Thoracic aorta (tissue), 2 donors: Measurements from ENCODE around the gene KCNQ2. TPM values are rescaled to one million over a fixed set of nuclear protein-coding genes. Genes with fewer than 3 reads are reported as not detected.

Experiments used
- ATAC-seq: fragments of 150-250 bp; one replicate; pipeline ENCODE4 v1.8.0; 2017; ENCODE audit warnings: low read depth; ENCODE audit not compliant: insufficient number of reproducible peaks, low FRiP score
- DNase-seq: peaks from one replicate; pipeline ENCODE4 v3.0.0-alpha.2; 2020; ENCODE audit warnings: low spot score
- H3K27ac ChIP-seq, 2 donors: fragments of 200-600 bp; sonication (generic); 1 replicate in 1 of 2; 2 replicates in 1 of 2; pipeline ENCODE4 v1.5.1; 2016; ENCODE audit warnings: mild to moderate bottlenecking in 2 of 2, moderate library complexity in 2 of 2
- H3K27me3 ChIP-seq: fragments of 200-600 bp; sonication (generic); replicated peaks from 2 replicates; pipeline ENCODE4 v1.6.0; 2016; ENCODE audit warnings: mild to moderate bottlenecking; ENCODE audit not compliant: insufficient read depth
- H3K36me3 ChIP-seq: fragments of 200-600 bp; sonication (generic); one replicate; pipeline ENCODE4 v1.5.1; 2016
- H3K4me1 ChIP-seq, 2 donors: fragments of 200-600 bp; sonication (generic); 1 replicate in 1 of 2; 2 replicates in 1 of 2; pipeline versions ENCODE4 v1.5.1 to v1.6.0; 2016; ENCODE audit warnings: low read depth in 2 of 2, mild to moderate bottlenecking in 1 of 2; ENCODE audit not compliant: control insufficient read depth in 1 of 2
- H3K4me3 ChIP-seq: fragments of 200-600 bp; sonication (generic); 2 replicates; pipeline ENCODE4 v1.5.1; 2016; ENCODE audit warnings: mild to moderate bottlenecking
- H3K9me3 ChIP-seq: fragments of 200-600 bp; sonication (generic); 2 replicates; pipeline ENCODE4 v1.5.1; 2016
- total RNA-seq, 2 donors: library from RNA; depleted of rRNA; stranded (reverse); fragments of >200 nt; gene quantifications; one replicate each; pipeline versions ENCODE4 v1.1.0 to v1.2.3, GENCODE V29; 2016
- TF ChIP-seq, protein P1 (sequence below): fragments of 200-600 bp; sonication (generic); IDR thresholded peaks from one replicate; pipeline ENCODE4 v1.5.1; 2019; ENCODE audit warnings: antibody characterized with exemption

KCNQ2 gene
- total RNA-seq, 2 donors from 2014 or later: not detected

DNA sequence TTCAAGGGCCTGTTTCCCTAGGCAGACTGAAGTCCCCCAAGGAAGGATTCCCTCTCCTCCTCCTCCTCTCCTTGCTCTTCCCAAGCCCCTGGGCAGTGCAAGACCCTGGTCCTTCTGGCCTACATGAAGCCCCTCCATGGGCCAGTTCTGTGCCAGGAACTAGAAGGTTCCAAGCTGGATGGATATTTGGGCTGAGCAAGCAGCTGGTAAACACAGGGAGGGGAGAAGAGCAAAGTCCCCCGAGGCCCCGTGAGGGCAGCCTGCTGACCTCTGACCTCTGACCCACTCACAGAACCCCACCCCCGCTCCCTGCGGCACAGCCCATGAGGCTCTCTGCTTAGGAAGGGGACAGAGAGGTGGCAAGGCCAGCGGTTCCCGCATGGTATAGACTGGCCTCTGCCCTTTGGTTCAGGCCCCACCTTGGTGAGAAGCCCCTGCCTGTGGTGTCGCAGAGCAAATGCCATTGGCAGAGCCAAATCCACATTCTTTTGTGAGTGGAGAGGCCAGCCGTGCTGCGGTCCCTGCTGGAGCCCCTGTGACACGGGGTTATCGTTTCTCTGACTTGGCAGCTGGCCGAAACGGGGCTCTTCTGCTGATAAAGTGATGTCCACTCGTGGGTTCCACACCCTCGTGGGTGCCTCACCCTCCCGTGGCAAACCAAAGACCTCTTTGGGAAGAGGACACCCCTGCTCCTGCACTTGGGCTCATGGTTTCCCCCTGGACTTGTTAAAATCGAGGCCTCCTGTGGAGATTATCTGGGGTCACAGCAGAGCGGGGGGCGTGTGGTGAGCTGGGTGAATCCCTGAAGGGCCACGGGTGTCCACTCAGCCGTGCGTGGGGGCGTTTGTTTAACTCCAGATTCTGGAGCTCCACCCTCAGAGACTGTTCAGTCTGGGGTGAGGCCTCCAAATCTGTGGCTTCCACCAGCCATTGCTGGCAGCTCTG, 109.2 kb downstream of the KCNQ2 start:
- DNase-seq (no peak), ATAC-seq (no peak)
- H3K4me3 ChIP-seq: no peak overlapping the region
- no peak overlapping the region for H3K27ac ChIP-seq
- H3K9me3 ChIP-seq: no peaks in the 10 kb centered on the region
- TF ChIP-seq, protein P1, sequence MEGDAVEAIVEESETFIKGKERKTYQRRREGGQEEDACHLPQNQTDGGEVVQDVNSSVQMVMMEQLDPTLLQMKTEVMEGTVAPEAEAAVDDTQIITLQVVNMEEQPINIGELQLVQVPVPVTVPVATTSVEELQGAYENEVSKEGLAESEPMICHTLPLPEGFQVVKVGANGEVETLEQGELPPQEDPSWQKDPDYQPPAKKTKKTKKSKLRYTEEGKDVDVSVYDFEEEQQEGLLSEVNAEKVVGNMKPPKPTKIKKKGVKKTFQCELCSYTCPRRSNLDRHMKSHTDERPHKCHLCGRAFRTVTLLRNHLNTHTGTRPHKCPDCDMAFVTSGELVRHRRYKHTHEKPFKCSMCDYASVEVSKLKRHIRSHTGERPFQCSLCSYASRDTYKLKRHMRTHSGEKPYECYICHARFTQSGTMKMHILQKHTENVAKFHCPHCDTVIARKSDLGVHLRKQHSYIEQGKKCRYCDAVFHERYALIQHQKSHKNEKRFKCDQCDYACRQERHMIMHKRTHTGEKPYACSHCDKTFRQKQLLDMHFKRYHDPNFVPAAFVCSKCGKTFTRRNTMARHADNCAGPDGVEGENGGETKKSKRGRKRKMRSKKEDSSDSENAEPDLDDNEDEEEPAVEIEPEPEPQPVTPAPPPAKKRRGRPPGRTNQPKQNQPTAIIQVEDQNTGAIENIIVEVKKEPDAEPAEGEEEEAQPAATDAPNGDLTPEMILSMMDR: no peak
- H3K36me3 ChIP-seq: no peaks in the 10 kb centered on the region
- no peaks in the 10 kb centered on the region for H3K27me3 ChIP-seq
- H3K4me1 ChIP-seq: no peaks in the 10 kb centered on the region

DNA sequence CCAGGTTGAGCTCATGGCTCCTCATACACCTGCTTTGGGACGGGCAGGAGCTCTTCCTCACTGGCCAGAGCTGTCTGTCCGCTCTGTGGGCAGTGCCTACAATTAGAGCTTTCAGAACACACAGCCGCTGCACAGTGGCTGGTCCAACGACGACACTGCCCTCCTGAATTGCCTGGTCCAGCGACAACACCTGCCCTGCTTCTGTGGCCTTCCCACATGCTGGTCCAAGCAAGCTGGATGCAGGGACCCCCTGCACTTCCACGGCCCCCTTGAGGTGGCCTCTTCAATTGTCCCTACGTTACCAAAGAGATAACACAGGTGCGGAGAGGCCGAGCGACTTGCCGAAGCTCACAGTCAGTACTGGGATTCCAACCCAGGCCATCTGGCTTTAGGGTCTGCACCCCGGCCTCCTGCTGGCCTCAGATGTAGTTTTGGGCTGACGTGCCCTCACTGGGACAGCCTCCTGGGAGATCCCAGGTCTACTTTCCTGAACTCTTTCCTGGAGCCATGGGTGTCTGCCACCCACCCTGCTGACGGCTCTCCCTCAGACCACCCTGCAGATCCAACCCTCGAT, 109.9 kb downstream of the KCNQ2 start:
- DNase-seq: no peak
- H3K27me3 ChIP-seq: no peaks in the 10 kb centered on the region
- no peak for ATAC-seq

GRCh38 chr20:63361519-63362435, 110.7 kb downstream of the KCNQ2 start:
- ATAC-seq: no peak
- Histone ChIP-seq H3K27ac (no peak overlapping the region), H3K27me3 (no peaks in the 10 kb centered on the region)

More for the DNA sequence above, 109.9 kb downstream of the KCNQ2 start:
- no peaks in the 10 kb centered on the region for H3K9me3 ChIP-seq
- TF ChIP-seq, protein P1: no peak
- H3K4me3 ChIP-seq: no peak overlapping the region
- no peaks in the 10 kb centered on the region for H3K36me3 ChIP-seq
- no peaks in the 10 kb centered on the region for H3K4me1 ChIP-seq
- no peak overlapping the region for H3K27ac ChIP-seq

GRCh38 chr20:63360850-63361518, 111.5 kb downstream of the KCNQ2 start, which contains the start of gene CHRNA4:
Gene CHRNA4, minus strand, starts transcription at chr20:63361349. Its CDS starts 184 bp downstream, at chr20:63361165.
- Histone ChIP-seq H3K4me3 (no peak within 1 kb of the TSS), H3K27ac (no peak within 1 kb of the TSS), H3K9me3 (no peaks in the 10 kb centered on the region), H3K36me3 (no peaks in the 10 kb centered on the region), H3K4me1 (no peaks in the 10 kb centered on the region), H3K27me3 (no peaks in the 10 kb centered on the region)
- ATAC-seq: no peak
- DNase-seq: no peak
- TF ChIP-seq, protein P1: no peak

More at GRCh38 chr20:63361519-63362435, 110.7 kb downstream of the KCNQ2 start:
- TF ChIP-seq, protein P1: no peak
- DNase-seq: no peak
- H3K9me3 ChIP-seq: no peaks in the 10 kb centered on the region
- no peaks in the 10 kb centered on the region for H3K4me1 ChIP-seq
- H3K4me3 ChIP-seq: no peak overlapping the region
- no peaks in the 10 kb centered on the region for H3K36me3 ChIP-seq
